Stimulated activated CD4-positive, alpha-beta T cell treated with anti-CD3 and anti-CD28 coated beads, Interleukin-2, amount 100 ng/mL, for 24 hours (primary cell): ENCODE data around the gene PVALB.
"Not testable (repeated sequence)": the region's sequence is repeated elsewhere in the genome, so short reads cannot be mapped to it uniquely, and the experiment has no call there.

Source experiments
- DNase-seq, 2 donors: peaks; one replicate each; pipeline ENCODE4 v3.0.0-alpha.2; 2020

Gene PVALB

GRCh38 chr22:36754881-36755280 lies 62.0 kb downstream of the PVALB start:
- not testable (repeated sequence) for DNase-seq

DNA sequence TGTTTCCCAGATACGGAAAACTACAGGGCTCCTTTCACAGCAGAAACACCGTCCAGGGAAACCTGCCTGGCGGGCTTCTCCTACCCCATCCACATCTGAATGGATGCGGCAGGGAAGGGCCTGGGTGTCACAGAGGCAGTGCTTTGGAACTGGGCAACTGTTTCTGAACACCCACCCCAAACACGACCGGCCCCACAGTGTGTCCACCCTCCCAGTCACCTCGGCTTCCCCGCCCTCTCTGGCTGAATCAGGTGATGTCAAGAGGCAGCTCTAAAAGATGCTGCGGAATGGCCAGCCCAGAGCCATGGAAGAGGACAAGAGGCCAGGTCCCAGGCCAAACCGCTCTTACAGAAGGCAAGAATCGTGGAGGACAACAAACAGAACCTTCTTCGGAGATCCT lies 62.9 kb downstream of the PVALB start:
- DNase-seq, result no peak

DNA sequence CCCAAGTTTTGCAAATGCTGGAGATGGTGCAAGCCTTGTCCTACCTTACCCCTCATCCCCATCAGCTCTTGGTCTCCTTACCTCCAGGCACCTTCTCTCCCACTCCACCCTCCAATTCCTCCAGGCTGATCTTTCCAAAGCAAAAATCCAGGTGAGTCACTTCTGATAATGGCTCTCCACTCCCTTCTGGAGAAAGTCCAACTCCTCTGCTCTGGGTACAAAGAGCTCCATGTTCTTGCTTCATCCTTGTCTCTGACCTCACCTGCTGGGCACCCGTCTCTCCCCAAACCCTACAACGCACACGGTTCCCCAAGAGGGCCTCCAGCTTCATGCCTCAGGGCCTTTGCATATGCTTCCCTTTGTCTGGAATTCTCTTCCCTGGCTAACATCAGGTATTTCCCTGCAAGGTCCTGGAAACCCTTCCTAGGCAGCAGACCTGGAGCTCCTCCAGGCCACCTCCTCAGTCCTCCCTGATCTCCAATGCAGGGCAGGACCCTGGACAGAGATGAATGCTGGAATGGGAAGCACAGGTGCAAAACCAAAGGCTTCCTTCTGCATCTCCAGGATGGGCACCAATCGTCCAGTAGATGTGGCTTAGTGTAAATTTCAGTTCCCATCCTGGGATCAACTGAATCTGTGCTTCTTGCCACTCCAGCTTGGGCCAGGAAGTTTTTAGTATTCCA lies 63.6 kb downstream of the PVALB start:
- no peak for DNase-seq
